ENCODE data around the gene GJA4. TPM values are rescaled to one million over a fixed set of nuclear protein-coding genes. Genes with fewer than 3 reads are reported as not detected.

Gene GJA4
- total RNA-seq, 1 donor from 2014 or later = 48.0 TPM

- DNase-seq (ENCODE audit: low spot score, unreplicated experiment) = no peak
- H3K9me3 Mint-ChIP-seq (ENCODE audit: low read depth) = peaks cover 6% of the 10 kb centered on the region
- no peak within 1 kb of the TSS for H3K27ac Mint-ChIP-seq
- H3K27me3 Mint-ChIP-seq = peaks cover 24% of the 10 kb centered on the region
- TF ChIP-seq, protein P1, sequence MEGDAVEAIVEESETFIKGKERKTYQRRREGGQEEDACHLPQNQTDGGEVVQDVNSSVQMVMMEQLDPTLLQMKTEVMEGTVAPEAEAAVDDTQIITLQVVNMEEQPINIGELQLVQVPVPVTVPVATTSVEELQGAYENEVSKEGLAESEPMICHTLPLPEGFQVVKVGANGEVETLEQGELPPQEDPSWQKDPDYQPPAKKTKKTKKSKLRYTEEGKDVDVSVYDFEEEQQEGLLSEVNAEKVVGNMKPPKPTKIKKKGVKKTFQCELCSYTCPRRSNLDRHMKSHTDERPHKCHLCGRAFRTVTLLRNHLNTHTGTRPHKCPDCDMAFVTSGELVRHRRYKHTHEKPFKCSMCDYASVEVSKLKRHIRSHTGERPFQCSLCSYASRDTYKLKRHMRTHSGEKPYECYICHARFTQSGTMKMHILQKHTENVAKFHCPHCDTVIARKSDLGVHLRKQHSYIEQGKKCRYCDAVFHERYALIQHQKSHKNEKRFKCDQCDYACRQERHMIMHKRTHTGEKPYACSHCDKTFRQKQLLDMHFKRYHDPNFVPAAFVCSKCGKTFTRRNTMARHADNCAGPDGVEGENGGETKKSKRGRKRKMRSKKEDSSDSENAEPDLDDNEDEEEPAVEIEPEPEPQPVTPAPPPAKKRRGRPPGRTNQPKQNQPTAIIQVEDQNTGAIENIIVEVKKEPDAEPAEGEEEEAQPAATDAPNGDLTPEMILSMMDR (IDR thresholded peaks at IDR 0.05; ENCODE audit: unreplicated experiment) = no peak
- H3K4me3 Mint-ChIP-seq (ENCODE audit: low read depth) = no peak within 1 kb of the TSS
- H3K36me3 Mint-ChIP-seq (ENCODE audit: insufficient read depth) = peaks cover 1% of the 10 kb centered on the region
- H3K4me1 Mint-ChIP-seq (ENCODE audit: low read depth) = no peaks in the 10 kb centered on the region
Observed at GRCh38 chr1:34754964-34755637, 37.7 kb upstream of the GJA4 start, which contains the start of gene GJB5. TSS of gene GJB5 (plus strand) at chr1:34755047. CDS start at chr1:34757331, 2,284 bp downstream.

- peaks cover 6% of the 10 kb centered on the region for H3K9me3 Mint-ChIP-seq (ENCODE audit: low read depth)
- peaks cover 1% of the 10 kb centered on the region for H3K36me3 Mint-ChIP-seq (ENCODE audit: insufficient read depth)
- H3K4me1 Mint-ChIP-seq (ENCODE audit: low read depth) = no peaks in the 10 kb centered on the region
- no peak for DNase-seq (ENCODE audit: low spot score, unreplicated experiment)
- TF ChIP-seq, protein P1 (IDR thresholded peaks at IDR 0.05; ENCODE audit: unreplicated experiment) = no peak
- H3K27ac Mint-ChIP-seq = no peak overlapping the region
- peaks cover 20% of the 10 kb centered on the region for H3K27me3 Mint-ChIP-seq
- H3K4me3 Mint-ChIP-seq (ENCODE audit: low read depth) = no peak overlapping the region
Observed at GRCh38 chr1:34755961-34756360, 36.8 kb upstream of the GJA4 start.

GRCh38 chr1:34757386-34757785 lies 35.4 kb upstream of the GJA4 start:
- TF ChIP-seq, protein P1 (IDR thresholded peaks at IDR 0.05; ENCODE audit: unreplicated experiment) = no peak
- no peak overlapping the region for H3K27ac Mint-ChIP-seq
- no peaks in the 10 kb centered on the region for H3K4me1 Mint-ChIP-seq (ENCODE audit: low read depth)
- peaks cover 12% of the 10 kb centered on the region for H3K27me3 Mint-ChIP-seq
- H3K36me3 Mint-ChIP-seq (ENCODE audit: insufficient read depth) = peaks cover 1% of the 10 kb centered on the region
- H3K4me3 Mint-ChIP-seq (ENCODE audit: low read depth) = no peak overlapping the region
- no peak for DNase-seq (ENCODE audit: low spot score, unreplicated experiment)
- H3K9me3 Mint-ChIP-seq (ENCODE audit: low read depth) = peaks cover 6% of the 10 kb centered on the region

DNA sequence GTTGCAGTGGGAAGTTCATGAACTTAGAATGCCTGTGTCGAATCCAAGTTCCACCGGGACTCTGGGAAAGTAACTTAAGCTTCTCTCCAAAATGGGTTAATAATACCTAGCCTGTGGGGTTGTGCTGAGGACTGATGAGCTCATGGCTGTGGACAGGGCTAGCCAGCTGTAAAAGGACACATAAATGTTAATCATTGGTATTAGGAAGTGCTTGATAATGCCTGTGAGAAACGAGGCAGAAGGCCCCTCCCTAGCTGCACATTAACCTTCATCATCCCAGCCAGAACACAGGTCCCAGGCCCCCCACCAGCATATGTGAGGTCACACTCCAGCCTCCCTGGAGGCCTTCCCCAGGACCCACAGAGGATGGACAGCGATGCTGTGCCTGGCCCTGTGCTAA lies 34.0 kb upstream of the GJA4 start:
- peaks cover 14% of the 10 kb centered on the region for H3K27me3 Mint-ChIP-seq
- H3K9me3 Mint-ChIP-seq (ENCODE audit: low read depth) = peaks cover 1% of the 10 kb centered on the region
- TF ChIP-seq, protein P1 (IDR thresholded peaks at IDR 0.05; ENCODE audit: unreplicated experiment) = no peak
- H3K4me3 Mint-ChIP-seq (ENCODE audit: low read depth) = no peak overlapping the region
- H3K36me3 Mint-ChIP-seq (ENCODE audit: insufficient read depth) = peaks cover 1% of the 10 kb centered on the region
- peaks cover 7% of the 10 kb centered on the region for H3K4me1 Mint-ChIP-seq (ENCODE audit: low read depth)
- no peak for DNase-seq (ENCODE audit: low spot score, unreplicated experiment)
- no peak overlapping the region for H3K27ac Mint-ChIP-seq

DNA sequence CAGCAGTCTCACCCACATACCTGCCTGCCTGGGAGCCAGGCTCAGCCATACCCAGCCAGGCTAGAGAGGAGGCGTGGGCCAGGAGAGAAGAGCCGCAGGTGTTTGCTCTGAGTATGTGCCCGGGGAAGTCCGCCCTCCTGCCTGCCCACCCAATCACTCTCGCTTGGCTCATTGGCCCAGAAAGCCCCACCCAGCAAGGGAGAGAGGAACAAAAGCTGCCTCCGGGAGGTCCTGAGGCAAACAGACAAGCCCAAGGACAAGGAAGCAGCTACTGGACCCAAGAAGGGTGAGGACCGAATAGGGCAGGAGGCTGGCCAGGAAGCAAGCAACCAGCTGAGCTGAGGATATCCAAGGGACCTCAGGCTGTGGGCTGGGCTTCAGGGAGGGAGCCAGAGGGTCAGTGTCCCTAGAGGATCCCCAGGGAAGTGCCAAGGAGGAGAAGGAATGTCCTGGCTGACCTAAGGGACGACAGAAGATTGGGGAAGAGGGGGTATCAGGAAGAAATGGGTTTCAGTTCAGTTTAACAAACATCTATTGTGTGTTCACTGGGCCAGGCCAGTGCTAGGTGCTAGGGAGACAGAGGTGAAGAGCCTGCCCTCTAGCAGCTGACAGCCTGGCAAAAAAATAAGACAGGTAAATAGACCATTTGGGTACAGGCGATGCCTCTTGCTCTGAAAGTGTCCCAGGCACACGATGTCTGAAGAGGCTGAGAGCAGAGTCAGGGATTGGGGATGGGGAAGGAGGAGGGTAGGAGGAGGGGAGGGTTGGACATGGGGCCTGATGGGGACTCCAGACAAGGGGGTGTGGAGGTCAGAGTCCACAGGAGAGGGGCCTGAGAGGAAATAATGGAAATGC lies 33.1 kb upstream of the GJA4 start, which contains the start of gene GJB4:
Gene GJB4 (plus strand): TSS at position 238 of the 855 bp plus-strand sequence. CDS start 1,515 bp downstream, outside the sequence.
- Mint-ChIP-seq H3K4me3 (ENCODE audit: low read depth) (no peak within 1 kb of the TSS), H3K27ac (no peak within 1 kb of the TSS), H3K36me3 (ENCODE audit: insufficient read depth) (no peaks in the 10 kb centered on the region), H3K9me3 (ENCODE audit: low read depth) (no peaks in the 10 kb centered on the region), H3K27me3 (peaks cover 13% of the 10 kb centered on the region), H3K4me1 (ENCODE audit: low read depth) (peaks cover 7% of the 10 kb centered on the region)
- TF ChIP-seq, protein P1 (IDR thresholded peaks at IDR 0.05; ENCODE audit: unreplicated experiment) = peak; percentile 25
- no peak for DNase-seq (ENCODE audit: low spot score, unreplicated experiment)
